SK-N-SH (cell line): Measurements from ENCODE around the gene PGK1. TPM values are rescaled to one million over a fixed set of nuclear protein-coding genes. Genes with fewer than 3 reads are reported as not detected.

ENCODE experiments used
- CTCF ChIA-PET: fragments of 300-600, 350-600 bp; formaldehyde crosslinking; extraction: SDS; loops from one replicate; lab custom pipeline; 2021; lab: Yijun Ruan, JAX
- POLR2A ChIA-PET: fragments of 350-600 bp; sonication (Branson Sonifier 250); formaldehyde crosslinking; extraction: SDS; loops from one replicate; lab custom pipeline; 2020; ENCODE audit warnings: antibody characterized with exemption, inconsistent platforms; lab: Yijun Ruan, JAX
- DNase-seq: peaks from one replicate; pipeline ENCODE4 v3.0.0; 2012
- H2AFZ ChIP-seq: fragments of 200-600 bp; sonication (generic); 2 replicates; pipeline ENCODE4 v1.8.1; 2016; ENCODE audit warnings: antibody characterized with exemption, mild to moderate bottlenecking, low read depth
- H3F3A ChIP-seq: fragments of 200-600 bp; sonication (generic); replicated peaks from 2 replicates; pipeline ENCODE3; 2016; ENCODE audit warnings: antibody characterized with exemption, mild to moderate bottlenecking; ENCODE audit not compliant: insufficient read depth
- H3K27ac ChIP-seq, 2 experiments: fragments of 200-500 bp in 1 of 2; fragments of 200-600 bp in 1 of 2; sonication (Bioruptor generic) in 1 of 2; sonication (generic), shearing (Covaris generic) in 1 of 2; 2 replicates each; pipeline versions ENCODE4 v1.5.1 to v1.6.1; 2014 to 2016; ENCODE audit warnings: low read depth in 2 of 2, inconsistent platforms in 1 of 2, low read length in 1 of 2, mild to moderate bottlenecking in 1 of 2, mixed read lengths in 1 of 2
- H3K27me3 ChIP-seq: fragments of 200-600 bp; sonication (generic), shearing (Covaris generic); 2 replicates; pipeline ENCODE4 v1.6.1; 2016; ENCODE audit warnings: mixed run types; ENCODE audit not compliant: insufficient read depth
- H3K36me3 ChIP-seq, 2 experiments: fragments of 200-500 bp in 1 of 2; fragments of 200-600 bp in 1 of 2; sonication (Bioruptor generic) in 1 of 2; sonication (generic) in 1 of 2; replicated peaks in 1 of 2; 2 replicates each; pipeline versions ENCODE3 to v1.5.1; 2014 to 2016; ENCODE audit warnings: low read length in 1 of 2, mild to moderate bottlenecking in 1 of 2; ENCODE audit not compliant: insufficient read depth in 2 of 2, control insufficient read depth in 1 of 2
- H3K4me1 ChIP-seq, 2 experiments: fragments of 200-500 bp in 1 of 2; fragments of 200-600 bp in 1 of 2; sonication (Bioruptor generic) in 1 of 2; sonication (generic), shearing (Covaris generic) in 1 of 2; 2 replicates each; pipeline versions ENCODE4 v1.5.1 to v1.6.1; 2014 to 2016; ENCODE audit warnings: low read depth in 1 of 2, low read length in 1 of 2, mixed run types in 1 of 2; ENCODE audit not compliant: insufficient read depth in 2 of 2, control insufficient read depth in 1 of 2
- H3K4me2 ChIP-seq: fragments of 200-600 bp; sonication (generic), shearing (Covaris generic); 2 replicates; pipeline ENCODE4 v1.6.1; 2017; ENCODE audit warnings: mixed run types
- H3K4me3 ChIP-seq, 2 experiments: fragments of 200-500 bp in 1 of 2; fragments of 200-600 bp in 1 of 2; sonication (Bioruptor generic) in 1 of 2; sonication (generic), shearing (Covaris generic) in 1 of 2; 2 replicates each; pipeline versions ENCODE4 v1.5.1 to v1.8.1; 2014 to 2016; ENCODE audit warnings: low read depth in 2 of 2, inconsistent platforms in 1 of 2, low read length in 1 of 2, mild to moderate bottlenecking in 1 of 2, mixed read lengths in 1 of 2, moderate library complexity in 1 of 2
- H3K79me2 ChIP-seq: fragments of 200-600 bp; sonication (generic); 2 replicates; pipeline ENCODE4 v1.8.1; 2017; ENCODE audit warnings: mild to moderate bottlenecking; ENCODE audit not compliant: insufficient read depth
- H3K9ac ChIP-seq: fragments of 200-600 bp; sonication (generic); 2 replicates; pipeline ENCODE4 v1.6.1; 2017; ENCODE audit warnings: mixed run types
- H3K9me2 ChIP-seq: fragments of 200-600 bp; sonication (generic); 2 replicates; pipeline ENCODE4 v1.6.1; 2017; ENCODE audit warnings: mixed run types
- H3K9me3 ChIP-seq: fragments of 200-600 bp; sonication (generic); 2 replicates; pipeline ENCODE4 v1.6.1; 2017; ENCODE audit warnings: mixed run types, mild to moderate bottlenecking, moderate library complexity
- H4K20me1 ChIP-seq: fragments of 200-600 bp; sonication (generic); 2 replicates; pipeline ENCODE4 v1.6.1; 2017; ENCODE audit warnings: mild to moderate bottlenecking, mixed run types; ENCODE audit not compliant: insufficient read depth
- ELF1 ChIP-seq: IDR thresholded peaks from 2 replicates; pipeline ENCODE4 v1.4.0; 2012
- EP300 ChIP-seq, 2 experiments: IDR thresholded peaks; 2 replicates each; pipeline versions ENCODE4 v1.4.0 to v1.6.1; 2012; ENCODE audit warnings: borderline replicate concordance in 1 of 2, low read depth in 1 of 2, low read length in 1 of 2
- EZH2phosphoT487 ChIP-seq: fragments of 200-600 bp; sonication (generic); IDR thresholded peaks from 2 replicates; pipeline ENCODE4 v1.6.1; 2017; ENCODE audit warnings: low read depth, mixed run types, mild to moderate bottlenecking, antibody characterized with exemption, moderate library complexity, borderline replicate concordance
- FOXM1 ChIP-seq: IDR thresholded peaks from 2 replicates; pipeline ENCODE4 v1.4.0; 2012; ENCODE audit warnings: low read depth, mild to moderate bottlenecking
- GABPA ChIP-seq: IDR thresholded peaks from 2 replicates; pipeline ENCODE4 v1.4.0; 2012; ENCODE audit warnings: low read depth, mild to moderate bottlenecking
- JUND ChIP-seq: IDR thresholded peaks from 2 replicates; pipeline ENCODE4 v1.4.0; 2012
- MEF2A ChIP-seq: IDR thresholded peaks from 2 replicates; pipeline ENCODE4 v1.4.0; 2012; ENCODE audit warnings: low read depth, borderline replicate concordance
- NFIC ChIP-seq: IDR thresholded peaks from 2 replicates; pipeline ENCODE4 v1.4.0; 2012; ENCODE audit warnings: borderline replicate concordance
- RAD21 ChIP-seq: IDR thresholded peaks from 2 replicates; pipeline ENCODE4 v1.6.1; 2012; ENCODE audit warnings: mild to moderate bottlenecking, low read length
- RCOR1 ChIP-seq: fragments of 150-350 bp; IDR thresholded peaks from 2 replicates; pipeline ENCODE4 v1.6.1; 2017; ENCODE audit warnings: antibody characterized with exemption, low read length
- RFX5 ChIP-seq: IDR thresholded peaks from 2 replicates; pipeline ENCODE4 v1.6.1; 2012; ENCODE audit warnings: mild to moderate bottlenecking, improper control_type of control experiment, low read length
- SIN3A ChIP-seq: IDR thresholded peaks from 2 replicates; pipeline ENCODE4 v1.6.1; 2012; ENCODE audit warnings: low read depth, mild to moderate bottlenecking, low read length, moderate library complexity, borderline replicate concordance
- WGBS: methylation state at CpG from one replicate; pipeline ENCODE4 v1.1.6; 2017; ENCODE audit warnings: low lambda C conversion rate; 5-methylcytosine and 5-hydroxymethylcytosine counted together
- polyA plus RNA-seq, 3 experiments: library from polyadenylated mRNA; depleted of rRNA; stranded (reverse); fragments of >200 nt; gene quantifications; 2 replicates each; pipeline ENCODE4 v1.2.3, GENCODE V29; 2012
- TF ChIP-seq, protein P1 (sequence below): IDR thresholded peaks from 2 replicates; pipeline ENCODE4 v1.4.0; 2012; ENCODE audit warnings: low read depth, borderline replicate concordance
- TF ChIP-seq, protein P2 (sequence below): IDR thresholded peaks from 2 replicates; pipeline ENCODE4; 2012
- TF ChIP-seq, protein P3 (sequence below): fragments of 150-350 bp; IDR thresholded peaks from 2 replicates; pipeline ENCODE4 v1.6.1; 2016; ENCODE audit warnings: mild to moderate bottlenecking, low read depth, low read length
- TF ChIP-seq, protein P4 (sequence below): IDR thresholded peaks from 2 replicates; pipeline ENCODE4 v1.4.0; 2012; ENCODE audit warnings: low read depth, borderline replicate concordance
- TF ChIP-seq, protein P5 (sequence below): IDR thresholded peaks from 2 replicates; pipeline ENCODE4 v1.4.0; 2012; ENCODE audit warnings: low read depth
- TF ChIP-seq, protein P6 (sequence below): fragments of 150-350 bp; IDR thresholded peaks from 2 replicates; pipeline ENCODE4 v1.6.1; 2017; ENCODE audit warnings: antibody characterized with exemption, low read length, low read depth, borderline replicate concordance

Gene PGK1
- polyA plus RNA-seq, 1 of the 3 experiments (the other 2 are of a cell fraction) = 260 TPM

DNA sequence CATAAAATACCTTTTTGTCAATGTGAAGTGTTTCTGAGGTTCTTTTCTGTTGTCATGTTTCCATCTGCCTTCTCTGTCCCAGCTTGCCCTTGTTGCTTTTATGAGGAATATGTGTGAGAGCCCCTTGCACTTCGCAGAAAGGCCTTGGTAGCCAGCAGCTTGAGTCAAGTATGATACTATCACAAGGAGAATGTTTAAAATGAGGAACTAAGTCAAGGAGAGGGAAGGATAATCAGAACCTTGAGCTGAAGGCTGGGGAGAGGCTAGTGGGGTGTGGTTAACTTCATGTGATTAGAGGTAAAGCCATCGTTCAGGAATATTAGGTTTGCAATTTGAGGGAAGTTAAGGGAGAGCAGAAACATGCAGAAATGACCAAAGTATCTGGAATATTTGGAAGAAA lies 12.7 kb downstream of the PGK1 start:
- no peak overlapping the region for H3K4me3 ChIP-seq
- ChIA-PET CTCF (interaction anchor here (0.9 to 1.5 kb wide), 3 partner anchors 9 to 13 kb away, joined by 3 to 4 read pairs (median 3); partner anchors contain the start of gene PGK1), POLR2A (no interaction called here)
- peaks cover 61% of the 10 kb centered on the region for H3K79me2 ChIP-seq
- TF ChIP-seq, protein P1, sequence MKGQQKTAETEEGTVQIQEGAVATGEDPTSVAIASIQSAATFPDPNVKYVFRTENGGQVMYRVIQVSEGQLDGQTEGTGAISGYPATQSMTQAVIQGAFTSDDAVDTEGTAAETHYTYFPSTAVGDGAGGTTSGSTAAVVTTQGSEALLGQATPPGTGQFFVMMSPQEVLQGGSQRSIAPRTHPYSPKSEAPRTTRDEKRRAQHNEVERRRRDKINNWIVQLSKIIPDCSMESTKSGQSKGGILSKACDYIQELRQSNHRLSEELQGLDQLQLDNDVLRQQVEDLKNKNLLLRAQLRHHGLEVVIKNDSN = no peak
- no peak for TF ChIP-seq RFX5
- TF ChIP-seq GABPA = no peak
- TF ChIP-seq MEF2A = no peak
- TF ChIP-seq JUND = no peak
- TF ChIP-seq, protein P2, sequence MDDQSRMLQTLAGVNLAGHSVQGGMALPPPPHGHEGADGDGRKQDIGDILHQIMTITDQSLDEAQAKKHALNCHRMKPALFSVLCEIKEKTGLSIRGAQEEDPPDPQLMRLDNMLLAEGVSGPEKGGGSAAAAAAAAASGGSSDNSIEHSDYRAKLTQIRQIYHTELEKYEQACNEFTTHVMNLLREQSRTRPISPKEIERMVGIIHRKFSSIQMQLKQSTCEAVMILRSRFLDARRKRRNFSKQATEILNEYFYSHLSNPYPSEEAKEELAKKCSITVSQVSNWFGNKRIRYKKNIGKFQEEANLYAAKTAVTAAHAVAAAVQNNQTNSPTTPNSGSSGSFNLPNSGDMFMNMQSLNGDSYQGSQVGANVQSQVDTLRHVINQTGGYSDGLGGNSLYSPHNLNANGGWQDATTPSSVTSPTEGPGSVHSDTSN = no peak
- TF ChIP-seq EP300 (IDR thresholded peaks at IDR 0.05; ENCODE audit: borderline replicate concordance in 1 of 2, low read depth in 1 of 2, low read length in 1 of 2) = no peak
- TF ChIP-seq EZH2phosphoT487 = no peak
- TF ChIP-seq, protein P3, sequence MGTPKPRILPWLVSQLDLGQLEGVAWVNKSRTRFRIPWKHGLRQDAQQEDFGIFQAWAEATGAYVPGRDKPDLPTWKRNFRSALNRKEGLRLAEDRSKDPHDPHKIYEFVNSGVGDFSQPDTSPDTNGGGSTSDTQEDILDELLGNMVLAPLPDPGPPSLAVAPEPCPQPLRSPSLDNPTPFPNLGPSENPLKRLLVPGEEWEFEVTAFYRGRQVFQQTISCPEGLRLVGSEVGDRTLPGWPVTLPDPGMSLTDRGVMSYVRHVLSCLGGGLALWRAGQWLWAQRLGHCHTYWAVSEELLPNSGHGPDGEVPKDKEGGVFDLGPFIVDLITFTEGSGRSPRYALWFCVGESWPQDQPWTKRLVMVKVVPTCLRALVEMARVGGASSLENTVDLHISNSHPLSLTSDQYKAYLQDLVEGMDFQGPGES = no peak
- TF ChIP-seq, protein P4, sequence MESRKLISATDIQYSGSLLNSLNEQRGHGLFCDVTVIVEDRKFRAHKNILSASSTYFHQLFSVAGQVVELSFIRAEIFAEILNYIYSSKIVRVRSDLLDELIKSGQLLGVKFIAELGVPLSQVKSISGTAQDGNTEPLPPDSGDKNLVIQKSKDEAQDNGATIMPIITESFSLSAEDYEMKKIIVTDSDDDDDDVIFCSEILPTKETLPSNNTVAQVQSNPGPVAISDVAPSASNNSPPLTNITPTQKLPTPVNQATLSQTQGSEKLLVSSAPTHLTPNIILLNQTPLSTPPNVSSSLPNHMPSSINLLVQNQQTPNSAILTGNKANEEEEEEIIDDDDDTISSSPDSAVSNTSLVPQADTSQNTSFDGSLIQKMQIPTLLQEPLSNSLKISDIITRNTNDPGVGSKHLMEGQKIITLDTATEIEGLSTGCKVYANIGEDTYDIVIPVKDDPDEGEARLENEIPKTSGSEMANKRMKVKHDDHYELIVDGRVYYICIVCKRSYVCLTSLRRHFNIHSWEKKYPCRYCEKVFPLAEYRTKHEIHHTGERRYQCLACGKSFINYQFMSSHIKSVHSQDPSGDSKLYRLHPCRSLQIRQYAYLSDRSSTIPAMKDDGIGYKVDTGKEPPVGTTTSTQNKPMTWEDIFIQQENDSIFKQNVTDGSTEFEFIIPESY = no peak
- TF ChIP-seq, protein P5, sequence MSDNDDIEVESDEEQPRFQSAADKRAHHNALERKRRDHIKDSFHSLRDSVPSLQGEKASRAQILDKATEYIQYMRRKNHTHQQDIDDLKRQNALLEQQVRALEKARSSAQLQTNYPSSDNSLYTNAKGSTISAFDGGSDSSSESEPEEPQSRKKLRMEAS = no peak
- no peak for TF ChIP-seq RAD21
- TF ChIP-seq, protein P6, sequence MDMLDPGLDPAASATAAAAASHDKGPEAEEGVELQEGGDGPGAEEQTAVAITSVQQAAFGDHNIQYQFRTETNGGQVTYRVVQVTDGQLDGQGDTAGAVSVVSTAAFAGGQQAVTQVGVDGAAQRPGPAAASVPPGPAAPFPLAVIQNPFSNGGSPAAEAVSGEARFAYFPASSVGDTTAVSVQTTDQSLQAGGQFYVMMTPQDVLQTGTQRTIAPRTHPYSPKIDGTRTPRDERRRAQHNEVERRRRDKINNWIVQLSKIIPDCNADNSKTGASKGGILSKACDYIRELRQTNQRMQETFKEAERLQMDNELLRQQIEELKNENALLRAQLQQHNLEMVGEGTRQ = no peak
- no peak for TF ChIP-seq FOXM1
- TF ChIP-seq ELF1 = no peak
- no peak for TF ChIP-seq SIN3A
- no peak for TF ChIP-seq RCOR1
- no peak for TF ChIP-seq NFIC
- no peaks in the 10 kb centered on the region for H3K9me3 ChIP-seq
- peaks cover 41 to 49% of the 10 kb centered on the region in 2 experiments for H3K36me3 ChIP-seq
- H3F3A ChIP-seq = peaks cover 4% of the 10 kb centered on the region
- no peak overlapping the region for H3K4me2 ChIP-seq
- no peak for DNase-seq
- H3K9ac ChIP-seq = no peak overlapping the region
- 35% methylated on average over 2 of the region's 2 CpGs for WGBS
- H3K9me2 ChIP-seq = no peaks in the 10 kb centered on the region
- H3K27ac ChIP-seq = no peak overlapping the region
- no peak overlapping the region for H2AFZ ChIP-seq
- H3K4me1 ChIP-seq = no peaks in the 10 kb centered on the region; a peak in 1 of 4 replicates
- H3K27me3 ChIP-seq = no peaks in the 10 kb centered on the region
- peaks cover 23% of the 10 kb centered on the region for H4K20me1 ChIP-seq
